ENCODE results near the gene NDST1. TPM values are rescaled to one million over a fixed set of nuclear protein-coding genes. Genes with fewer than 3 reads are reported as not detected.

NDST1 gene
- polyA plus RNA-seq, 1 of the 3 experiments (the other 2 are of a cell fraction), result 29.2 TPM

DNA sequence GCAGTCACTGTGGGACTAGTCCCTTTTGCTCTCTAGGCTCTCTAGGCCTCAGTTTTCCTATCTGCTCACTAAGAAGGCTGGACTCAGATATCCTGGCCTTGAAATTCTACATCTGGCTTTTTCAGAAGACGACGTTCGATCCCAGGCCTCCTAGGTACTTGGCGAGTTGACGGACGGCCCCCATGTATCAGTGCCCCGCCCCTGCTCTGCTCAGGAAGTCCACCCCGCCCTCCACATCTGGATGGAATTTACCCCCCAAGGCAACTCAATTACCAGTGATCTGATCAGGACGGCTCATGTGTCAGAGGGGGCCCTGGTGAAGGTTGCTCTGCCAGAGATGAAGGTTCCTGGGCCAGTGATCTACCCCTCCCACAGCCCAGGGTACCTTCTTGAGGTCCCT lies 88.4 kb downstream of the NDST1 start:
- H3K4me3 ChIP-seq (ENCODE audit: low read depth in 2 of 2, low read length in 1 of 2), result no peak overlapping the region
- TF ChIP-seq, protein P1, sequence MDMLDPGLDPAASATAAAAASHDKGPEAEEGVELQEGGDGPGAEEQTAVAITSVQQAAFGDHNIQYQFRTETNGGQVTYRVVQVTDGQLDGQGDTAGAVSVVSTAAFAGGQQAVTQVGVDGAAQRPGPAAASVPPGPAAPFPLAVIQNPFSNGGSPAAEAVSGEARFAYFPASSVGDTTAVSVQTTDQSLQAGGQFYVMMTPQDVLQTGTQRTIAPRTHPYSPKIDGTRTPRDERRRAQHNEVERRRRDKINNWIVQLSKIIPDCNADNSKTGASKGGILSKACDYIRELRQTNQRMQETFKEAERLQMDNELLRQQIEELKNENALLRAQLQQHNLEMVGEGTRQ (IDR thresholded peaks at IDR 0.05; ENCODE audit: borderline replicate concordance, low read depth, low read length), result no peak
- TF ChIP-seq, protein P2, sequence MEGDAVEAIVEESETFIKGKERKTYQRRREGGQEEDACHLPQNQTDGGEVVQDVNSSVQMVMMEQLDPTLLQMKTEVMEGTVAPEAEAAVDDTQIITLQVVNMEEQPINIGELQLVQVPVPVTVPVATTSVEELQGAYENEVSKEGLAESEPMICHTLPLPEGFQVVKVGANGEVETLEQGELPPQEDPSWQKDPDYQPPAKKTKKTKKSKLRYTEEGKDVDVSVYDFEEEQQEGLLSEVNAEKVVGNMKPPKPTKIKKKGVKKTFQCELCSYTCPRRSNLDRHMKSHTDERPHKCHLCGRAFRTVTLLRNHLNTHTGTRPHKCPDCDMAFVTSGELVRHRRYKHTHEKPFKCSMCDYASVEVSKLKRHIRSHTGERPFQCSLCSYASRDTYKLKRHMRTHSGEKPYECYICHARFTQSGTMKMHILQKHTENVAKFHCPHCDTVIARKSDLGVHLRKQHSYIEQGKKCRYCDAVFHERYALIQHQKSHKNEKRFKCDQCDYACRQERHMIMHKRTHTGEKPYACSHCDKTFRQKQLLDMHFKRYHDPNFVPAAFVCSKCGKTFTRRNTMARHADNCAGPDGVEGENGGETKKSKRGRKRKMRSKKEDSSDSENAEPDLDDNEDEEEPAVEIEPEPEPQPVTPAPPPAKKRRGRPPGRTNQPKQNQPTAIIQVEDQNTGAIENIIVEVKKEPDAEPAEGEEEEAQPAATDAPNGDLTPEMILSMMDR (IDR thresholded peaks at IDR 0.05), result no peak
- TF ChIP-seq, protein P3, sequence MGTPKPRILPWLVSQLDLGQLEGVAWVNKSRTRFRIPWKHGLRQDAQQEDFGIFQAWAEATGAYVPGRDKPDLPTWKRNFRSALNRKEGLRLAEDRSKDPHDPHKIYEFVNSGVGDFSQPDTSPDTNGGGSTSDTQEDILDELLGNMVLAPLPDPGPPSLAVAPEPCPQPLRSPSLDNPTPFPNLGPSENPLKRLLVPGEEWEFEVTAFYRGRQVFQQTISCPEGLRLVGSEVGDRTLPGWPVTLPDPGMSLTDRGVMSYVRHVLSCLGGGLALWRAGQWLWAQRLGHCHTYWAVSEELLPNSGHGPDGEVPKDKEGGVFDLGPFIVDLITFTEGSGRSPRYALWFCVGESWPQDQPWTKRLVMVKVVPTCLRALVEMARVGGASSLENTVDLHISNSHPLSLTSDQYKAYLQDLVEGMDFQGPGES (IDR thresholded peaks at IDR 0.05; ENCODE audit: low read depth, low read length), result no peak
- TF ChIP-seq, protein P4, sequence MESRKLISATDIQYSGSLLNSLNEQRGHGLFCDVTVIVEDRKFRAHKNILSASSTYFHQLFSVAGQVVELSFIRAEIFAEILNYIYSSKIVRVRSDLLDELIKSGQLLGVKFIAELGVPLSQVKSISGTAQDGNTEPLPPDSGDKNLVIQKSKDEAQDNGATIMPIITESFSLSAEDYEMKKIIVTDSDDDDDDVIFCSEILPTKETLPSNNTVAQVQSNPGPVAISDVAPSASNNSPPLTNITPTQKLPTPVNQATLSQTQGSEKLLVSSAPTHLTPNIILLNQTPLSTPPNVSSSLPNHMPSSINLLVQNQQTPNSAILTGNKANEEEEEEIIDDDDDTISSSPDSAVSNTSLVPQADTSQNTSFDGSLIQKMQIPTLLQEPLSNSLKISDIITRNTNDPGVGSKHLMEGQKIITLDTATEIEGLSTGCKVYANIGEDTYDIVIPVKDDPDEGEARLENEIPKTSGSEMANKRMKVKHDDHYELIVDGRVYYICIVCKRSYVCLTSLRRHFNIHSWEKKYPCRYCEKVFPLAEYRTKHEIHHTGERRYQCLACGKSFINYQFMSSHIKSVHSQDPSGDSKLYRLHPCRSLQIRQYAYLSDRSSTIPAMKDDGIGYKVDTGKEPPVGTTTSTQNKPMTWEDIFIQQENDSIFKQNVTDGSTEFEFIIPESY (IDR thresholded peaks at IDR 0.05; ENCODE audit: borderline replicate concordance, low read depth), result no peak
- TF ChIP-seq RCOR1 (IDR thresholded peaks at IDR 0.05; ENCODE audit: low read length) (no peak; the same call in 1 of the 2 replicates), CHD2 (IDR thresholded peaks at IDR 0.05; ENCODE audit: low read length, partially characterized antibody) (no peak), EZH2phosphoT487 (IDR thresholded peaks at IDR 0.05; ENCODE audit: borderline replicate concordance, low read depth) (no peak), GABPA (IDR thresholded peaks at IDR 0.05; ENCODE audit: low read depth) (no peak), GATA2 (CRISPR knock-in tag; IDR thresholded peaks at IDR 0.05) (peak; percentile 75), MXI1 (IDR thresholded peaks at IDR 0.05; ENCODE audit: low read depth, low read length) (no peak), NFIC (IDR thresholded peaks at IDR 0.05; ENCODE audit: borderline replicate concordance) (no peak), YY1 (IDR thresholded peaks at IDR 0.05; ENCODE audit: low read depth) (no peak), NRF1 (IDR thresholded peaks at IDR 0.05; ENCODE audit: low read depth, low read length) (no peak), MEF2A (IDR thresholded peaks at IDR 0.05; ENCODE audit: borderline replicate concordance, low read depth) (no peak), FOSL2 (IDR thresholded peaks at IDR 0.05; ENCODE audit: borderline replicate concordance, low read depth) (no peak), POLR2AphosphoS5 (IDR thresholded peaks at IDR 0.05; ENCODE audit: low read depth, low read length) (no peak), RFX5 (IDR thresholded peaks at IDR 0.05; ENCODE audit: low read length) (no peak), TAF1 (IDR thresholded peaks at IDR 0.05; ENCODE audit: borderline replicate concordance, low read depth, low read length) (no peak), SIN3A (IDR thresholded peaks at IDR 0.05; ENCODE audit: borderline replicate concordance, low read depth, low read length) (no peak), RXRA (IDR thresholded peaks at IDR 0.05; ENCODE audit: borderline replicate concordance, low read depth) (no peak), EP300 (IDR thresholded peaks at IDR 0.05; ENCODE audit: borderline replicate concordance in 1 of 2, low read depth in 1 of 2, low read length in 1 of 2) (peak in 1 of 2 experiments; percentile 92; a peak in 2 of 4 replicates), SMC3 (IDR thresholded peaks at IDR 0.05; ENCODE audit: low read depth, low read length) (peak; percentile 0; the same call in 1 of the 2 replicates), JUND (IDR thresholded peaks at IDR 0.05) (no peak), RAD21 (IDR thresholded peaks at IDR 0.05; ENCODE audit: low read length) (no peak)
- TF ChIP-seq, protein P5, sequence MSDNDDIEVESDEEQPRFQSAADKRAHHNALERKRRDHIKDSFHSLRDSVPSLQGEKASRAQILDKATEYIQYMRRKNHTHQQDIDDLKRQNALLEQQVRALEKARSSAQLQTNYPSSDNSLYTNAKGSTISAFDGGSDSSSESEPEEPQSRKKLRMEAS (IDR thresholded peaks at IDR 0.05; ENCODE audit: low read depth), result no peak
- TF ChIP-seq, protein P6, sequence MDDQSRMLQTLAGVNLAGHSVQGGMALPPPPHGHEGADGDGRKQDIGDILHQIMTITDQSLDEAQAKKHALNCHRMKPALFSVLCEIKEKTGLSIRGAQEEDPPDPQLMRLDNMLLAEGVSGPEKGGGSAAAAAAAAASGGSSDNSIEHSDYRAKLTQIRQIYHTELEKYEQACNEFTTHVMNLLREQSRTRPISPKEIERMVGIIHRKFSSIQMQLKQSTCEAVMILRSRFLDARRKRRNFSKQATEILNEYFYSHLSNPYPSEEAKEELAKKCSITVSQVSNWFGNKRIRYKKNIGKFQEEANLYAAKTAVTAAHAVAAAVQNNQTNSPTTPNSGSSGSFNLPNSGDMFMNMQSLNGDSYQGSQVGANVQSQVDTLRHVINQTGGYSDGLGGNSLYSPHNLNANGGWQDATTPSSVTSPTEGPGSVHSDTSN (IDR thresholded peaks at IDR 0.05), result no peak
- TF ChIP-seq, protein P7, sequence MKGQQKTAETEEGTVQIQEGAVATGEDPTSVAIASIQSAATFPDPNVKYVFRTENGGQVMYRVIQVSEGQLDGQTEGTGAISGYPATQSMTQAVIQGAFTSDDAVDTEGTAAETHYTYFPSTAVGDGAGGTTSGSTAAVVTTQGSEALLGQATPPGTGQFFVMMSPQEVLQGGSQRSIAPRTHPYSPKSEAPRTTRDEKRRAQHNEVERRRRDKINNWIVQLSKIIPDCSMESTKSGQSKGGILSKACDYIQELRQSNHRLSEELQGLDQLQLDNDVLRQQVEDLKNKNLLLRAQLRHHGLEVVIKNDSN (IDR thresholded peaks at IDR 0.05; ENCODE audit: borderline replicate concordance, low read depth), result no peak

More for the DNA sequence above, 88.4 kb downstream of the NDST1 start:
- Histone ChIP-seq H3K27ac (ENCODE audit: low read depth in 2 of 2, low read length in 1 of 2) (peak overlapping the region in 1 of 2 experiments; percentile 85; a peak in 2 of 4 replicates), H3K9me2 (no peaks in the 10 kb centered on the region), H3K4me1 (ENCODE audit: control insufficient read depth in 1 of 2, insufficient read depth in 2 of 2, low read depth in 1 of 2, low read length in 1 of 2) (peaks cover 28 to 80% of the 10 kb centered on the region in 2 experiments), H3K27me3 (ENCODE audit: insufficient read depth) (no peaks in the 10 kb centered on the region), H3K9ac (no peak overlapping the region), H3K9me3 (no peaks in the 10 kb centered on the region), H3K4me2 (no peak overlapping the region), H3K36me3 (replicated peaks in 1 of 2; ENCODE audit: control insufficient read depth in 1 of 2, insufficient read depth in 2 of 2, low read length in 1 of 2) (no peaks in the 10 kb centered on the region), H3K79me2 (ENCODE audit: insufficient read depth) (no peaks in the 10 kb centered on the region), H4K20me1 (ENCODE audit: insufficient read depth) (no peaks in the 10 kb centered on the region), H2AFZ (ENCODE audit: low read depth) (no peak overlapping the region), H3F3A (replicated peaks; ENCODE audit: insufficient read depth) (no peaks in the 10 kb centered on the region)
- 90% methylated on average over 9 of the region's 9 CpGs for WGBS (ENCODE audit: low lambda C conversion rate)
- ChIA-PET POLR2A (no interaction called here), CTCF (interaction anchor here (1.3 kb wide), 1 partner anchor 16 kb away, joined by 4 read pairs; no protein-coding TSS in a partner anchor)
- peak; percentile 78 for DNase-seq
